HG03196 (cell line): ENCODE measurements around the gene NALCN.

ENCODE experiments used
- ATAC-seq: cut with Tn5 transposase; IDR thresholded peaks from one replicate; pipeline ENCODE4 v1.9.1; 2021; ENCODE audit not compliant: unreplicated experiment

The NALCN gene

DNA sequence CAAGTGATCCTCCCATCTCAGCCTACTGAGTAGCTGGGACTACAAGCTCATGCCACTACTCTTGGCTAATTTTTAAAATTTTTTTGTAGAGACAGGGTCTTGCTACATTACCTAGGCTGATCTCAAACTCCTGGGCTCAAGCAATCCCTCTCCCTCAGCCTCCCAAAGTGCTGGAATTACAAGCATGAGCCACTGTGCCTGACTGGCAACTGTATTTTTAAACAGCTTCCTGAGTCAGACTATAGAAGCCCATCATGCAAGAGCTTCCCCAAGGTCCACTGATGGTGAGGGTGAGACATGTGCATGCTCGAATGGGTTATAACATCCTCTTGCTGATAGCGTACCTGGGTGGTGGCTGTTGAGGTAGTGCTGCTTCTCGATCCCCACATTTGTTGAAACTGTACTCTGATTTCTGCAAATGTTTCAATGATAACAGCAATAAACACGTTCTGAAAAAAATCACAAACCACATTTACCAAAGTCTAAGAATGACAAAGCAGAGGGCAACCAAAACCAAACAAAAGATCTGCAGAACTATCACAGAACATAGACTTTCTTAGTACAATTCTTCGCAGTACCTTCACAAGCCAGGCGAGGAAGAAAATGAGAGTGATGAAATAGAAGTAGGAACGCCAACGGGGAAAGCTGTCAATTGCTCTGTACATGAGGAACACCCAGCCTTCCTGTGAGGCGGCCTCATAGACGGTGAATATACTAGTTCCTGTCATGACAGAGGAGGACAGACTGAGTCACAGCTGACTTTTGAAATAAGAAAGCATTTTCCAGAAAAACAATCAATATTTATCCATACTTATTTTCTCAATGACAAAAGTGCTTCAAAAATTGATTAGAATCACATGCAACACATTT, 124.4 kb downstream of the NALCN start:
- ATAC-seq, result no peak

GRCh38 chr13:101291206-101291605, 125.1 kb downstream of the NALCN start:
- no peak for ATAC-seq

DNA sequence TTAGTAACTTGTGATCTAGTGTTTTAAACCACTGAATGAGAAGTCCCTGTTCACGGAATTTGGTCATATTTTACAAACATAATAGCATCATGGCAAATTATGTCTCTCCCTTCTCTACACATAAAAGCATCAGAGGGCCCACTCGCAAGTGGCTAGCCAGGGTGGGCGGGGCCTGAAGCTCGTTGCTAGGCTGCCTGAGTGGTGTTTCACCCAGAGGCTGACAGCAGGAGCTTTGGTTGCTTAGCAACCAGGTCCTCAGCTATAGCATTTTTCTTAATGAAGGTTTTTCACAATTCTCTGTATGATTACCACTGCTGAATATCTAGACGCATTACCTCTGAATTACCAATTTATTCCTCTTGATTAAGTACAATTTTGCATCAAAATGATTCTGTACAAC, 126.5 kb downstream of the NALCN start:
- no peak for ATAC-seq

GRCh38 chr13:101283782-101284181, 132.5 kb downstream of the NALCN start:
- ATAC-seq, result no peak

- no peak for ATAC-seq
These were observed 143.4 kb downstream of the NALCN start for GRCh38 chr13:101272886-101273285.

- no peak for ATAC-seq
These were observed 144.5 kb downstream of the NALCN start for GRCh38 chr13:101271681-101272245.

- no peak for ATAC-seq
These were observed 148.7 kb downstream of the NALCN start for GRCh38 chr13:101267656-101268055.

DNA sequence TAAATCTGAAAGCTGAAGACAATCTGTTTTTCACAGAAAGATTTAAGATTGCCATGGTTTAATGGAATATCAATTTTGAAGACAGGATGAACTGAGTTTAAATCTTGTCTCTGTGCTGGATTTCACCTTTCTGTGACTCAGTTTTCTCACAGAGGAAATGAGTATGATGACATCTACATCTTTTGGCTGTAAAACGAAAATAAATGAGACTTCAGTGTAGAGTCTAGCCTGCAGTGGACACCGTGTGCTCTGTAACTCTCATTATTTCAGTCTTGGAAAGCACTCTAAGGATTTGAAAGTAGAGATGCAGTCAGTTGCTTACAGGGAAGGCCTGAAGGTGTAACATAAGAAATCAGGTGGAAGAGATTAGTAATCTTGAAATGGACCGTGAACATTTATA, 150.4 kb downstream of the NALCN start:
- no peak for ATAC-seq

GRCh38 chr13:101264931-101265330, 151.4 kb downstream of the NALCN start:
- no peak for ATAC-seq

DNA sequence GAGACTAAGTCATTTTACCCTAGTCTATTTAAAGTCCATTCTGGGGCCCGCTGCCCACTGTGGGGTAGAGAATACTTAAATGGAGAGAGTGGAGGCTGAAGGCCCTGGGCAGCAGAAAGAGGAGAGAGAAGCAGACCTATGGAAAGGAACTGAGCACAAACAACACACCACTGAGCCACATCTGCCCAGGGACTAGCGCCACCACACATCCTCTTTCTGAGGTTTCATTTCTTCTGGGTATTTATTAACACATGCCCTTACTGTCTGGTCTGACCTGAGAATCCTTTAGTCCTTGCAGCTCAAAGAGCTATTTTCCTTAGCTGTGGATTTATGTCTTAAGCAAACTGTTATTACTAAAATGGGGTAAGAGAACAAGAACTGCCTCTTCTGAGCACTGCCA, 154.0 kb downstream of the NALCN start:
- peak; percentile 70 for ATAC-seq

- no peak for ATAC-seq
These were observed 157.8 kb downstream of the NALCN start for GRCh38 chr13:101258509-101258908.

DNA sequence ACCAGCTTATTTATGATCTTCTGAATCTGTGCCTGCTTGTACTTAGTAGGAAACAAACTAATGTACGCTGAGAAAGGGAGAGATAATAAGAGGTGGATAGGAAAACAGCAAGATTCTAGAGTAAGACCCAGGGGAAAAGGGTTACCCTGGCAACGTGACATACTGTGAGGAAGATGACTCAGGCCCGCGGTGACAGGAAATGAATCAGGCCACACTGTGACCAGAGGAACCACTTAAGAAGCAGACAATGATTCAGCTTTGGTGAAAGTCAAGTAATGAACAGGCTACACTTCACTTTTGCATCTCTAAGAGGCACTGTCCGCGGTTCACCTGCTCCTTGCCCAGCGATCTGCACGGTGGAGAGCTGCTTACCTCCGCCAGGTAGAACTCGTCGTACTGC, 158.2 kb downstream of the NALCN start:
- peak; percentile 99 for ATAC-seq

- ATAC-seq, result no peak
These were observed 167.4 kb downstream of the NALCN start for GRCh38 chr13:101248739-101249514.

DNA sequence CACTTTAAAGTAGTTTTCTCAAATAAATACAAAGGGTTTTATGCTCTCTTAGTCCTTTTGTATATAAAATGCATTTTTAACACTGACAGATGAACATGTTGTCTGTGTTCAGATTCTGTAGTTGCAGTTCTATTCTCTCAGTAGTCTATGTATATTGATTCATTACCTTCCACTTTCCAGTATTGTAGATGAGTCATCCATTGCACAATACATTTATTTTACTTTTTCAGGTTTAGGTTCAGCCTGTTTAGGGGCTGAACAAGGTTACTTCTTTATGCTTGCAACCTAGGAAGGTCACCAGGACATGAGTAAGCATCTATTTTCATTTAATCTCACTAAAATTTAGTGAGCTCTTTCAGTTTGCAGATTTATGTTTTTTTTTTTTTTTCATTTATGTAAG, 173.6 kb downstream of the NALCN start:
- ATAC-seq, result no peak

DNA sequence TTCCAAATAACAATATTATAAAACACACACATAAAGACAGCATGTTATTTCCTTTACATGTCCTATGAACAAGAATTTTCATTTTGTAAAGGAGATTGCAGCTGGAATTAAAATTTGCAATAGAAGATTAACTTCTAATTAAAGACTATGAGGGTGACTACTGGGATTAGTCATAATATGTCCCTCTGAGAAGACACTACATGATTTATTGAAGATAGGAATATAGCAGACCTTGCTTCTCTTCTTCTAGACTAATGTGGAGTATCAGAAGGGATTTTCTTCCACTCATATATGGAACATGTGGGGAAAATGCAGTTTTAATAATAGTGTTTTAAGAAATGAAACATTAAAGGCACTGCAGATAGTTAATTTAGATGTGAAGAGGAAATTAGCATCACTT, 177.8 kb downstream of the NALCN start:
- no peak for ATAC-seq

GRCh38 chr13:101231751-101232428, 184.4 kb downstream of the NALCN start:
- no peak for ATAC-seq

GRCh38 chr13:101230271-101230890, 185.9 kb downstream of the NALCN start:
- no peak for ATAC-seq

DNA sequence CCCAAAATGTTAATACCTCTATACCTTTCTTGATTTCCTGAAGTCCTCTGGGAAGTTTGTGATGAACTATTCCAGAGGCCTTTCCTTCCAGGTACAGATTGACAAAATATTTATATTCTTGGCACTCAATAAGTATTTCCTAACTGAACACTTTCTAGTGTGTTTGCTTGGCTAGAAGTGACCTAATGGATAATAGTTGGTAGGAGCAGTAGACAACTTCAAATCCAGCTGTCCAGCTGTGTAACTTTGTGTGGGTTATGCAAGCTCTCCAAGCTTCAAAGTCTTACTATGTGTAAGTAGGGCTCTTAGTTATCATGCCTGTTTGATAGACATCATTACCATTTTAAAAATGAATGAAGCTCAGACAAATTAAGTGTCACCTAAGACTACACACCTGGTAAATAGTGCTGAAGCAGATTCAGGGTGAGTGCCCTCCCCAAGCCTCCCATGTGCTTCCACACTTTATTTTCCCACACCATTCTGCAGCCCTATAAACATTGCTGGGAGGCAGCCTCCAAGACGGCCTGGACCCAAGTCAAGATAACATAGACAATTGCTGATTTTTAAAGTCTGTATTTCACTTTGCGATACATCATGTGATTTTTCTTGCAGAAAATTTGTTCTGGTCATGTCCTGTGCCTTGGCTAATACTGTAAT, 196.6 kb downstream of the NALCN start:
- ATAC-seq, result no peak

DNA sequence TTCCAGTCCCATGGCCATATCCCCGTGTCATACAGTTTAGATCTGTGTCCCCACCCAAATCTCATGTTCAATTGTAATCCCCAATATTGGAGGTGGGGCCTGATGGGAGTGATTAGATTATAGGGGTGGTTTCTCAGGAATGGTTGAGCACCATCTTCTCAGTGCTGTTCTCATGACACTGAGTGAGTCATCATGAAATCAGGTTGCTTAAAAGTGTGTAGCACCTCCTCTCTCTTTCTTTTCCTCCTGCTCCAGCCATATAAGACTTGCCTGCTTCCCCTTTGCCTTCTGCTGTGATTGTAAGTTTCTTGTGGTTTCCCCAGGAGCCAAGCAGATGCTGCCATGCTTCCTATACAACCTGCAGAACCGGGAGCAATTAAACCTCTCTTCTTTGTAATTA, 197.8 kb downstream of the NALCN start:
- no peak for ATAC-seq

DNA sequence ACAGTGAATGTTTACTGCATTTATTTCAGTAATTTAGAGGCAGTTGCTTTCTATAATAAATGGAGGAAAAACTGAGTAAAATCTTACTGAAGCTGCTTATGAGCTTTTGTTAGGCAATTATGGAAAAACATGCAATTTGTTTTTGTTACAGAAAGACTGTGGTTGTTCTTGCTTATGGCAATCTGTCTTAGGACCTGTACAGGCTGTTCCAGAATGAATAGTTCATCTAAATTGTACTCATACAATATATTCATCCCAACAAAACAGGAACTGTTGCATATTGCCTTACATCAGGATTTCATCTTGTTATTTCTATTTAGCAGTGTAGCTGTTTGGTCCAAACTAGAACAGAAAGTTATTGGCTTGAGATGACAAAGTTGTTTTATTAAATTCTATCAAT, 199.2 kb downstream of the NALCN start:
- no peak for ATAC-seq
